Inferior parietal cortex (tissue), 1 donor: ENCODE results near the gene ABI1.
A peak's percentile ranks its signal among the peaks of the same experiment; 100 is the strongest.
"Not testable (repeated sequence)": the region's sequence is repeated elsewhere in the genome, so short reads cannot be mapped to it uniquely, and the experiment has no call there.

Experiments used
- DNase-seq: peaks from one replicate; pipeline ENCODE4 v3.0.0-alpha.2; 2016; ENCODE audit errors: extremely low spot score

The ABI1 gene

GRCh38 chr10:26804418-26805393 is 56.1 kb downstream of the ABI1 start:
- DNase-seq, result no peak

- no peak for DNase-seq
Measured at GRCh38 chr10:26803849-26804248, 56.9 kb downstream of the ABI1 start.

GRCh38 chr10:26802527-26802926 is 58.2 kb downstream of the ABI1 start:
- DNase-seq, result no peak

DNA sequence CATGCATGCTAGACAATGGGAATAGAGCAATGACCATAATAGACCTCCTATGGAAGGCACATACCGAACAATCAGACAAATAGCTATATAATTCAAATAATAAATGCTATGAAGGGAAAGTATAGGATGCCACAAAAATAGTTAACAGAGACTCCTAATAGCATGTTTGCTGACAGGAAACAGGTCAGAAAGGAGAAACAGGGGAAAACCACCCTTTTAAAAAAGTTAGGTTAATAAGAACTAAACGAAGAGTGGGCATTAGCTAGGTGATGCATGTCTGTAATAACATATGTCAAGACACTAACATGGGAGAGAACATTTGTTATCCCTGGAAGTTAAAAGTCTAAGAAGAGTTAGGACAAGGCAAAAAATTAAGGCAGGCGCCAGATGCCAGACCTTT is 58.9 kb downstream of the ABI1 start:
- DNase-seq, result no peak

DNA sequence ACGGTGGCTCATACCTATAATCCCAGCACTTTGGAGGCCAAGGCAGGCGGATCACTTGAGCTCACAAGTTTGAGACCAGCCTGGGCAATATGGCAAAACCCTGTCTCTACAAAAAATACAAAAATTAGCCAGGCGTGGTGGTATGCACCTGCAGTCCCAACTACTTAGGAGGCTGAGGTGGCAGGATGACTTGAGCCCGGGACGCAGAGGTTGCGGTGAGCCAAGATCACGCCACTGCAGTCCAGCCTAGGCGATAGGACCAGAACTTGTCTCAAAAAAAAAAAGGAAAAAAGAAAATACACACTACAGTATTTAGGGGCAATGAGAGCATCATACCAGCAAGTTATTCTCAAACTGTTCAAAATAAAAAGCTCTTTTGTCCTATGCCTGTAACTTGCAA is 59.5 kb downstream of the ABI1 start:
- DNase-seq, result no peak

- no peak for DNase-seq
Measured at GRCh38 chr10:26800468-26800867, 60.3 kb downstream of the ABI1 start.

GRCh38 chr10:26799342-26799741 is 61.4 kb downstream of the ABI1 start:
- peak; percentile 52 for DNase-seq

DNA sequence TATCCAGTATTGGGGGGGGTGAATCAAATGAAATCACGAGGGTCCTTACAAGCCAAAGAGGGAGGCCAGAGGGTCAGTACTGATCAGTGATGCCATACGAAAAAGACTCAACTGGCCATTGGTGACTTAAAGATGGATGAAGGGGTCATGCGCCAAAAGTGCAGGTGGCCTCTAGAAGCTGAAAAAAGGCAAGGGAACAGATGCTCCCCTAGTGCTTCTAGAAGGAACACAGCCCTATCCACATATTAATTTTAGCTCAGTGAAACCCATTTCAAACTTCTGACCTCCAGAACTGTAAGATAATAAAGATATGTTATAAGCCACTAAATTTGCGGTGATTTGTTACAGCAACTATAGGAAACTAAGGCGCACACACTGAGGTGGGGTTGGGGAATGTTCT is 62.5 kb downstream of the ABI1 start:
- no peak for DNase-seq

GRCh38 chr10:26797340-26797739 is 63.4 kb downstream of the ABI1 start:
- DNase-seq, result no peak

GRCh38 chr10:26792758-26793495 is 67.8 kb downstream of the ABI1 start:
- DNase-seq, result peak; percentile 53

GRCh38 chr10:26790221-26790995 is 70.3 kb downstream of the ABI1 start:
- DNase-seq, result no peak

GRCh38 chr10:26789779-26790178 is 71.0 kb downstream of the ABI1 start:
- not testable (repeated sequence) for DNase-seq

DNA sequence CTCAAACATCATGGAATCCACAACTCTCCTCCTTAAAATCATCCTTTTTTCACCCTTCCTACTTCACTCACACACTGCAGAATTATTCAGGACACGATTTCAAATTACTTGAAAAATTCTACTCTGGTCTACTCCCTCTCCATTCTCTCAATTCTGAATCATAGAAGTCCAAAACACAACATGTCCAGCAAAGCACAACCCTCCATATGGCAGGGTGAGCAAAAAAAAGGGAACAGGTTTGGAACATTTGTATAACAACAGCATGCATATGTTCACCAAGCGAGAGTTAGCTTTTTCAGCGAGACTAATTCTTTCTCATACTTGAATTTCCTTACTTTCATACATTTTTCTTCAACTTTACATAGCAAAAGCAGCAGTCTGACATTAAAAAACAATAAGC is 73.4 kb downstream of the ABI1 start:
- peak; percentile 66 for DNase-seq

DNA sequence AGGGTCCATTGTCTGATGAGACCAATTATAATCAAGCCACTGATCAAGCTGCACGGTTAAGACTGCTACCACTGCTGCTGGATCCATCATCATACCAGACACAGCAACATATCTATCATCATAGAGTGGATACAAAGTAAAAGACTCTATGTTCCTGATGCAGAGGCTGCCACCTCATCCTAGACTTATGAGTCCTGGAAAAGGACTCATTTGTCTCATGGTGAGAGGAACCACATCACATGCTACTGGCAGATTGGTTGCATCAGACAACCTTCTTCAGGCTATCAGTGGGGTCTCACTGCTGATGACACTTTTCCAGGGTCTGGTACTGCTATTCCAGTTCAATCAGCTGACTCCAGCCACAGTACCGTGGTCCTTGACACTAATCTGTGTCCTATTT is 79.0 kb downstream of the ABI1 start:
- DNase-seq, result no peak

DNA sequence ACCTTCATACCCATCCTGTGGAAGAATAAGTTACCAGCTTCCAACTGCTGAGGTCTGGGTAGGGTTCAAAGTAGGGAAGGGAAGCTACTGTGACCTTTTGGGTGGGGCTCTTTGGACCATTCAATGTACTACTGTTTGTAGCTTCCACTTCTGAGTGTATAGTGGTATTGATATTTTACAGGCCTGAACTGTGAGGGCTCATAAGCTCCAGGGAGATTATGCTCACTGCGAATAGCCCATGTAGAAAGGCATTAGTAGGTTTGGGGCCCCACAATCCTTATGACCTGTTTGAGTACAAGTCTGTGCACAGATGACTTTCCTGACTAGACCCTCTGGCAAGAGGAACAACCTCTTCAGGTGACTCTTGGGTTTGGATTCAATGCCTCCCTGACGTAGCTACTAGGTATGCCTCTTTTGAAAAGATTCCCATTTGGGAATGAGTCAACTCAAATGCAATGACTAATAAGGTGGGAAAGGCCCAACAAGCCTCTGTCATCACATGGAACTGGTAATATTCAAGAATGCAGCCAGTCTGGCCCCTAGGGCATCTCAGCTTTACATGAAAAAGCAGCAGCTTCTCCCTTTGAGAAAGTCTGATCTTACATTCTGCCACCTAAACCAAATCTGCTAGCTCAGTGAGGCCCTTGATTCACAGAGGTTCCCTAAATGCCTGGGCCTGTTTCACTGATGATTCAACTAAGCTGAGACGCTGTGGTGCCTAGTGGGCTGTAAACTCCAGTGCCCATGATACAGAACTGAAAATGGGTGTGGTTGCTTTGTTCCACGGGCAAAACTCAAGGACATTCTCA is 79.8 kb downstream of the ABI1 start:
- DNase-seq, result no peak

DNA sequence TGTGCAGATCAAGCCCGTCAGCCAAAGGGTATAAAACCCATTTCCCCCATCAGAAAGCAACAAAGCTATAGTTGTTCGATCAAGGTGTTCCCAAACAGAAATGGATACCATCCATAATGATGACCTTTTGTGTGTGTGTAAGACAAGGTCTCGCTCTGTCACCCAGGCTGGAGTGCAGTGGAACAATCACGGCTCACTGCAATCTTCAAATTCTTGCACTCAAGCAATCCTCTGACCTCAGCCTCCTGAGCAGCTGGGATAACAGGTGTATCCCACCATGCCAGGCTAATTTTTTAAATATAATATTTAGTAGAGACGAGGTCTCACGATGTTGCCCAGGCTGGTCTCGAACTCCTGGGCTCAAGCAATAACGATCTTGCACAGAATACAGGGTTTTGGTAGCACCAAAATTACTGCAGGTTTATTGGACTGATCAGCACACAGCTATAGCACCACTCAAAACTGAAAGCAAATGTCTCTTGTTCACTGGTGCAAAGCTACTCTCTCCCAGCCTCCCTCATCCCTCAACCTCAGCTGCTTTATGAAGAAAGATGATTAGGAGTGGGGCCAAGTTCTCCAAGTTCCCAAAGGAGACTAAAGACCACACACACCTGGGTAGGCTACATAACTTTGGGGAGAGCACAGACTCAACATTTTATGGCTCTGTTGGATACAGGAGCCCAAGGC is 80.5 kb downstream of the ABI1 start:
- no peak for DNase-seq

- no peak for DNase-seq
Measured at GRCh38 chr10:26779176-26779860, 81.4 kb downstream of the ABI1 start.

DNA sequence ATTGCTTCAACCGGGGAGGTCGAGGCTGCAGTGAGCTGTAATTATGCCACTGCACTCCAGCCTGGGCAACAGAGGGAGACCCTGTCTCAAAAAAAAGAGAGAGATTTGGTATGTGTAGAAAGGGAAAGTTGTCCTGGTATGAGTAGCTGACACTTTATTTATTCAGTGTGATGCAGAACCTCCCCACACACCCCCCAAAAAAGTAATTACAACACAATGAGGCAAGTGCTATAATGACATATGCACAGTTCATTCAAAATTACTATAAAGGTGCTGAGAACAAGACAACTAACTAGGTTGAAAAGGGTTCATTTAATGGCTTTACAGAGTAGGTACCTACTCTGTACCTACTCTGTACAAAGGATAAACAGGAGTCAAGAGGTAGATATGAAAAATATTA is 83.1 kb downstream of the ABI1 start:
- no peak for DNase-seq

DNA sequence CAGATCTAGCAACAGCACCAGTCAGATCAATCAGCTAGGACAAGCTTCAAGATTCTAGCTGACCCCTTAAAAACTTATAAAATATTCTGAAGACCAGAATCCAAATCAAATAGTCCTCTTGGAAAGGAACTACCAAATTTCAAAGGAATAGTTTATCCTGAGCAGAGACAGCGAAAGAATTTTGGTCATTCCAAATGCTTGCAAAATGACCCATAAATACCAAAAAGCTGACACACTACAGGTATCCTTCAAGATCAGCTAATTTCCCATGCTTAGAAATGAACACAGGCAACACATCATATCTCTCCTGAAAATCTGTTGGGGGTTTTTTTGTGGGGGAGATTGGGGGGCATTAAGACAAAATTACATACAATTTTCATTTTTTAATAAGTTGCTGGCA is 84.5 kb downstream of the ABI1 start:
- DNase-seq, result no peak

DNA sequence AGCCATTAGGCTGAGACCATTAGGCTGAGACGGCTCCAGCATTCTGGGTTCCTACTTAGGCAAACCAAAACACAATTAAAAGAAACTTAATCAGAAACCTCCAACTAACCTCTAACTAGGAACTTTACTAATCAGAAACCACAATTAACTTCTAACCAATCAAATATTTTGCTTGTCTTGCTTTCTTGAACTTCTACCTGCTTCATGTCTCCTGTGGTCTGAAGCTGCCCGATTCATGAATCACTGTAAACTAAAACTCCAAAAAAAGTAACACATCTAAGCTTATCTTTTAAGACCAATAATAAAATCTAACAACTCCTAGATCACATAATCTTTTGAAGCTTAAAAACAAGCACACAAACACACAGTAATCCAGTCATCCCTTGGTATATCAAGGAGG is 87.1 kb downstream of the ABI1 start:
- no peak for DNase-seq
